CD4-positive, alpha-beta T cell treated with Interleukin-17A for 4 hours (primary cell): ENCODE measurements around the gene TGFBR3L.
"Not testable (repeated sequence)": the region's sequence is repeated elsewhere in the genome, so short reads cannot be mapped to it uniquely, and the experiment has no call there.

Source experiments
- DNase-seq: peaks from one replicate; pipeline ENCODE4 v3.0.0-alpha.2; 2020; ENCODE audit warnings: mixed read lengths

TGFBR3L gene

GRCh38 chr19:7881910-7882309 is 32.7 kb upstream of the TGFBR3L start:
- DNase-seq = no peak

GRCh38 chr19:7883105-7883504 is 31.5 kb upstream of the TGFBR3L start:
- DNase-seq = no peak

- DNase-seq = no peak
Measured at GRCh38 chr19:7883796-7884570, 30.6 kb upstream of the TGFBR3L start.

GRCh38 chr19:7885818-7886217 is 28.8 kb upstream of the TGFBR3L start:
- DNase-seq = no peak

- no peak for DNase-seq
Measured at GRCh38 chr19:7887408-7888144, 27.1 kb upstream of the TGFBR3L start.

GRCh38 chr19:7888145-7888825 is 26.3 kb upstream of the TGFBR3L start, which contains the start of gene LRRC8E:
TSS of gene LRRC8E (plus strand) at chr19:7888510. CDS start at chr19:7895604, 7,094 bp downstream.
- DNase-seq = peak; percentile 63

- DNase-seq = no peak
Measured at GRCh38 chr19:7888826-7889217, 25.8 kb upstream of the TGFBR3L start.

- not testable (repeated sequence) for DNase-seq
Measured at GRCh38 chr19:7893362-7894101, 21.1 kb upstream of the TGFBR3L start.

- DNase-seq = no peak
Measured at GRCh38 chr19:7894612-7895309, 19.9 kb upstream of the TGFBR3L start.

- DNase-seq = no peak
Measured at GRCh38 chr19:7895565-7895964, 19.1 kb upstream of the TGFBR3L start.

GRCh38 chr19:7897292-7897691 is 17.3 kb upstream of the TGFBR3L start:
- DNase-seq = no peak

GRCh38 chr19:7898967-7899366 is 15.7 kb upstream of the TGFBR3L start:
- DNase-seq = no peak

GRCh38 chr19:7899751-7900378 is 14.8 kb upstream of the TGFBR3L start:
- no peak for DNase-seq

GRCh38 chr19:7900401-7900870 is 14.2 kb upstream of the TGFBR3L start:
- no peak for DNase-seq

GRCh38 chr19:7900931-7901330 is 13.7 kb upstream of the TGFBR3L start:
- DNase-seq = no peak

GRCh38 chr19:7901337-7901736 is 13.3 kb upstream of the TGFBR3L start:
- DNase-seq = no peak

- DNase-seq = no peak
Measured at GRCh38 chr19:7902796-7903243, 11.8 kb upstream of the TGFBR3L start.

- peak; percentile 100 for DNase-seq
Measured at GRCh38 chr19:7903244-7904073, 11.2 kb upstream of the TGFBR3L start, which contains the start of gene MAP2K7. TSS of gene MAP2K7 (plus strand) at chr19:7903877. CDS start at chr19:7903945, 68 bp downstream.

GRCh38 chr19:7904074-7905020 is 10.3 kb upstream of the TGFBR3L start:
- DNase-seq = no peak
